WTC11 (cell line): Measurements from ENCODE around the gene TP53BP2.

Source experiments
- CBFB ChIP-seq: sonication (generic); formaldehyde crosslinking; IDR thresholded peaks from 2 replicates; pipeline ENCODE4 v1.8.1; 2022; ENCODE audit warnings: mild to moderate bottlenecking, low read depth, missing genetic modification reagents
- CDX4 ChIP-seq: fragments of 250-450 bp; sonication (Bioruptor Pico); IDR thresholded peaks from 2 replicates; pipeline ENCODE4 v1.9.0; 2021; ENCODE audit warnings: moderate library complexity, mild to moderate bottlenecking, inconsistent platforms, borderline replicate concordance
- CTCF ChIP-seq: fragments of 200-600 bp; IDR thresholded peaks from 2 replicates; pipeline ENCODE4 v1.8.0; 2022; ENCODE audit warnings: antibody characterized with exemption
- E2F4 ChIP-seq: sonication (generic); formaldehyde crosslinking; IDR thresholded peaks from 2 replicates; pipeline ENCODE4 v1.8.1; 2022; ENCODE audit warnings: low read depth, mild to moderate bottlenecking, moderate library complexity, missing genetic modification reagents, borderline replicate concordance
- ETV6 ChIP-seq: sonication (generic); formaldehyde crosslinking; IDR thresholded peaks from 2 replicates; pipeline ENCODE4 v1.8.1; 2022; ENCODE audit warnings: mild to moderate bottlenecking, missing genetic modification reagents
- SP1 ChIP-seq: sonication (generic); formaldehyde crosslinking; conservative IDR thresholded peaks from 2 replicates; pipeline ENCODE4 v1.8.1; 2022; ENCODE audit warnings: missing genetic modification reagents
- TCF7 ChIP-seq: sonication (generic); formaldehyde crosslinking; IDR thresholded peaks from 2 replicates; pipeline ENCODE4 v1.8.0; 2022; ENCODE audit warnings: mild to moderate bottlenecking, low read depth, missing genetic modification reagents, moderate library complexity
- TEAD4 ChIP-seq: sonication (generic); formaldehyde crosslinking; IDR thresholded peaks from 2 replicates; pipeline ENCODE4 v1.8.0; 2022; ENCODE audit warnings: mild to moderate bottlenecking, missing genetic modification reagents
- USF2 ChIP-seq: sonication (generic); formaldehyde crosslinking; IDR thresholded peaks from 2 replicates; pipeline ENCODE4 v1.8.1; 2023; ENCODE audit warnings: mild to moderate bottlenecking, missing genetic modification reagents, moderate library complexity
- ZNF121 ChIP-seq: sonication (generic); formaldehyde crosslinking; IDR thresholded peaks from 2 replicates; pipeline ENCODE4 v1.8.0; 2023; ENCODE audit warnings: missing genetic modification reagents
- ZNF263 ChIP-seq: sonication (generic); formaldehyde crosslinking; IDR thresholded peaks from 2 replicates; pipeline ENCODE4 v1.8.1; 2022; ENCODE audit warnings: low read depth, mild to moderate bottlenecking, moderate library complexity, missing genetic modification reagents

GRCh38 chr1:223755432-223755792 lies 90.3 kb downstream of the TP53BP2 start:
- TF ChIP-seq ZNF263 (no peak), TCF7 (CRISPR knock-in tag) (no peak), CTCF (no peak), USF2 (CRISPR knock-in tag) (no peak), E2F4 (CRISPR knock-in tag) (no peak), TEAD4 (CRISPR knock-in tag) (no peak), CDX4 (no peak), ETV6 (CRISPR knock-in tag) (no peak), CBFB (CRISPR knock-in tag) (no peak), SP1 (no peak), ZNF121 (CRISPR knock-in tag) (no peak)
